Vagina (tissue), 2 donors: ENCODE measurements around the gene TRIM44.

Experiments
- POLR2A ChIP-seq, 2 donors: fragments of 450-650 bp; IDR thresholded peaks; one replicate each; pipeline ENCODE4 v1.6.1; 2017; ENCODE audit warnings: antibody characterized with exemption in 2 of 2, mild to moderate bottlenecking in 2 of 2, moderate library complexity in 2 of 2
- TF ChIP-seq, protein P1 (sequence below), 3 experiments: fragments of 450-650 bp in 2 of 3; fragments of 200-600 bp in 1 of 3; sonication (generic) in 1 of 3; IDR thresholded peaks; one replicate each; pipeline ENCODE4 v1.5.1; 2017 to 2019; ENCODE audit warnings: antibody characterized with exemption in 3 of 3, mild to moderate bottlenecking in 2 of 3, moderate library complexity in 2 of 3

DNA sequence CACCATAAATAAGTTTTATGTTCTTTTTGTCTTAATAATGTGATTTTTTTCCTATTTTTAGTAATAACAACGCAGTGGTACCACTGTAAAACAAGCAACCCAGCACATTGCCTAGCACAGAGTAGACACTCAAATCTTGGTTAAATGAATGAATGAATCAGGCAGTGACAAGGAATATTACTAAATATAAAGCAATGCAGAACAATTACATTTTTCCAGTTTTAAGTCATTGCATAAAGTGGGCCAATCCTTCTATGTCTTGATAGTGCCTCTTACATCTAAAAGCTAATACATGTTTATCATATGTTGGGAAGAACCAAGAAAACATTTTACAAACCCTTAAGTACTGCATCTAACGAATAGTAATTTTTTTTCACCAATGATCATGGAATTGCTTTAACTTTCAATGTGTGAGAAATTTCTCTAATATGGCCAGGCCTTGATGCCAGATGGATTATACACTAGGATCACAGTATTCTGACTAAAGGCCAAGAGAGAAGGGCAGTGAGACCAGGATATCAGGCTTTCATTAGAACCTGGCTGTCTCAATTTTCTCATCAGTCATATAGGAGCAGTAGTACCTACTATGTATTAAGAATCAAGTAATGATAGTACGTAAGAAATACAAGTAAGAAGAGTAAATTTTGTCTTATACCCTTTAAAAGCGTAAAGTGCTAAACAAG lies 88.5 kb downstream of the TRIM44 start:
- TF ChIP-seq, protein P1, sequence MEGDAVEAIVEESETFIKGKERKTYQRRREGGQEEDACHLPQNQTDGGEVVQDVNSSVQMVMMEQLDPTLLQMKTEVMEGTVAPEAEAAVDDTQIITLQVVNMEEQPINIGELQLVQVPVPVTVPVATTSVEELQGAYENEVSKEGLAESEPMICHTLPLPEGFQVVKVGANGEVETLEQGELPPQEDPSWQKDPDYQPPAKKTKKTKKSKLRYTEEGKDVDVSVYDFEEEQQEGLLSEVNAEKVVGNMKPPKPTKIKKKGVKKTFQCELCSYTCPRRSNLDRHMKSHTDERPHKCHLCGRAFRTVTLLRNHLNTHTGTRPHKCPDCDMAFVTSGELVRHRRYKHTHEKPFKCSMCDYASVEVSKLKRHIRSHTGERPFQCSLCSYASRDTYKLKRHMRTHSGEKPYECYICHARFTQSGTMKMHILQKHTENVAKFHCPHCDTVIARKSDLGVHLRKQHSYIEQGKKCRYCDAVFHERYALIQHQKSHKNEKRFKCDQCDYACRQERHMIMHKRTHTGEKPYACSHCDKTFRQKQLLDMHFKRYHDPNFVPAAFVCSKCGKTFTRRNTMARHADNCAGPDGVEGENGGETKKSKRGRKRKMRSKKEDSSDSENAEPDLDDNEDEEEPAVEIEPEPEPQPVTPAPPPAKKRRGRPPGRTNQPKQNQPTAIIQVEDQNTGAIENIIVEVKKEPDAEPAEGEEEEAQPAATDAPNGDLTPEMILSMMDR (IDR thresholded peaks at IDR 0.05) = no peak
- no peak for TF ChIP-seq POLR2A (IDR thresholded peaks at IDR 0.05)
